Endothelial cell of umbilical vein (primary cell): ENCODE data around the gene RIC8B. TPM values are rescaled to one million over a fixed set of nuclear protein-coding genes. Genes with fewer than 3 reads are reported as not detected.

Experiments used
- BruUV-seq: library from RNA; stranded (reverse); fragments of 400-500 nt; replicated peaks from 2 replicates; lab custom pipeline; 2021; lab: Mats Ljungman, UMichigan
- CTCF ChIA-PET: fragments of 300-600, 350-600 bp; sonication (Branson Sonifier 250); formaldehyde crosslinking; loops from one replicate; lab custom pipeline; 2021; ENCODE audit warnings: antibody characterized with exemption, inconsistent platforms; lab: Charles Lee
- POLR2A ChIA-PET: fragments of 300-600, 350-600 bp; sonication (Branson Sonifier 250); formaldehyde crosslinking; loops from one replicate; lab custom pipeline; 2021; ENCODE audit warnings: antibody characterized with exemption, inconsistent platforms; lab: Charles Lee
- DNase-seq: peaks from one replicate; pipeline ENCODE4 v3.0.0-alpha.2; 2011; ENCODE audit warnings: low read depth, low spot score
- FAIRE-seq: peaks from 2 replicates; lab custom pipeline; 2011; peaks lifted over from hg19 to GRCh38; lab: Jason Lieb, UNC
- H2AFZ ChIP-seq: 2 replicates; pipeline ENCODE4 v1.6.0; 2012; ENCODE audit warnings: low read depth, low read length, control low read depth, inconsistent platforms
- H3K27ac ChIP-seq: 2 replicates; pipeline ENCODE4 v1.5.1; 2011; ENCODE audit warnings: low read depth, mild to moderate bottlenecking, control low read depth, low read length, moderate library complexity; ENCODE audit not compliant: insufficient read depth
- H3K27me3 ChIP-seq, 2 experiments: 2 replicates each; pipeline versions ENCODE4 v1.6.0 to v1.6.1; 2011; ENCODE audit warnings: low read length in 2 of 2, mixed read lengths in 1 of 2; ENCODE audit not compliant: control insufficient read depth in 2 of 2, insufficient read depth in 2 of 2
- H3K36me3 ChIP-seq, 2 experiments: 2 replicates in 1 of 2; 3 replicates in 1 of 2; pipeline ENCODE4 v1.5.1; 2011; ENCODE audit warnings: low read length in 2 of 2, mild to moderate bottlenecking in 1 of 2, moderate library complexity in 1 of 2; ENCODE audit not compliant: control insufficient read depth in 2 of 2, insufficient read depth in 2 of 2; ENCODE audit errors: extremely low read depth in 1 of 2
- H3K4me1 ChIP-seq: 3 replicates; pipeline ENCODE4 v1.5.1; 2011; ENCODE audit warnings: mild to moderate bottlenecking, low read length; ENCODE audit not compliant: control insufficient read depth, insufficient read depth; ENCODE audit errors: extremely low read depth
- H3K4me2 ChIP-seq: 2 replicates; pipeline ENCODE4 v1.6.1; 2011; ENCODE audit warnings: low read length, control low read depth, mixed read lengths; ENCODE audit not compliant: insufficient read depth
- H3K4me3 ChIP-seq, 3 experiments: fragments of 200-600 bp in 1 of 3; sonication (generic), shearing (Covaris generic) in 1 of 3; replicated peaks in 1 of 3; 2 replicates each; pipeline ENCODE4 v1.5.1; 2011 to 2016; ENCODE audit warnings: control low read depth in 3 of 3, low read length in 3 of 3, mild to moderate bottlenecking in 2 of 3, inconsistent platforms in 1 of 3, low read depth in 1 of 3, moderate library complexity in 1 of 3; ENCODE audit not compliant: insufficient read depth in 1 of 3
- H3K79me2 ChIP-seq: 2 replicates; pipeline ENCODE4 v1.6.0; 2012; ENCODE audit warnings: low read length, inconsistent platforms; ENCODE audit not compliant: control insufficient read depth, insufficient read depth
- H3K9ac ChIP-seq: replicated peaks from 2 replicates; pipeline ENCODE3; 2011; ENCODE audit warnings: low read length, control low read depth; ENCODE audit not compliant: insufficient read depth; ENCODE audit errors: extremely low read depth
- H3K9me1 ChIP-seq: replicated peaks from 3 replicates; pipeline ENCODE4 v1.6.0; 2011; ENCODE audit warnings: mild to moderate bottlenecking, low read length; ENCODE audit not compliant: control insufficient read depth, insufficient read depth; ENCODE audit errors: extremely low read depth
- H3K9me3 ChIP-seq: replicated peaks from 2 replicates; pipeline ENCODE4 v1.5.1; 2012; ENCODE audit warnings: low read length, inconsistent platforms; ENCODE audit not compliant: control insufficient read depth, insufficient read depth
- H4K20me1 ChIP-seq: replicated peaks from 2 replicates; pipeline ENCODE3; 2011; ENCODE audit warnings: mild to moderate bottlenecking, low read length; ENCODE audit not compliant: control insufficient read depth, insufficient read depth; ENCODE audit errors: extremely low read depth
- EZH2 ChIP-seq: IDR thresholded peaks from 2 replicates; pipeline ENCODE4 v1.6.1; 2012; ENCODE audit warnings: borderline replicate concordance, low read depth, mild to moderate bottlenecking, moderate library complexity, low read length, inconsistent platforms; ENCODE audit not compliant: severe bottlenecking
- FOS ChIP-seq: IDR thresholded peaks from 2 replicates; pipeline ENCODE4 v1.6.1; 2011; ENCODE audit warnings: mild to moderate bottlenecking, low read length, moderate library complexity, borderline replicate concordance; ENCODE audit not compliant: insufficient read depth
- GATA2 ChIP-seq: IDR thresholded peaks from 2 replicates; pipeline ENCODE4 v1.7.0; 2011; ENCODE audit warnings: low read depth, mild to moderate bottlenecking, moderate library complexity, mixed read lengths, low read length; ENCODE audit not compliant: insufficient read length, insufficient read depth
- JUN ChIP-seq: IDR thresholded peaks from 2 replicates; pipeline ENCODE4 v1.6.1; 2011; ENCODE audit warnings: borderline replicate concordance, low read depth; ENCODE audit not compliant: insufficient read length, insufficient read depth
- MYC ChIP-seq: IDR thresholded peaks from one replicate; pipeline ENCODE4 v1.6.1; 2011; ENCODE audit warnings: mild to moderate bottlenecking, low read depth, low read length
- POLR2A ChIP-seq: IDR thresholded peaks from 2 replicates; pipeline ENCODE4 v1.6.1; 2012; ENCODE audit warnings: low read depth, mild to moderate bottlenecking, control low read depth, low read length
- POLR2AphosphoS5 ChIP-seq: IDR thresholded peaks from 2 replicates; pipeline ENCODE4 v1.6.1; 2012; ENCODE audit warnings: low read depth, mild to moderate bottlenecking, control low read depth, low read length, moderate library complexity; ENCODE audit not compliant: insufficient read depth
- dilution Hi-C: fragments of 300-500 bp; cut with MboI; formaldehyde crosslinking; loops from one replicate; pipeline ENCODE4 v1.15.0; 2019; ENCODE audit warnings: low sequenced_read_pairs; ENCODE audit not compliant: extremely low pct_ligation_motif_present
- intact Hi-C: fragments of 100-400 bp; cut with micrococcal nuclease; formaldehyde crosslinking; loops from one replicate; pipeline ENCODE4 v1.10.0; 2022
- polyA plus RNA-seq, 4 experiments: library from polyadenylated mRNA; depleted of rRNA in 3 of 4; stranded (reverse) in 3 of 4; unstranded in 1 of 4; fragments of >200 nt; gene quantifications; 2 replicates each; pipeline versions ENCODE4 v1.2.1 to v1.2.3, GENCODE V29; 2011 to 2012; ENCODE audit warnings: missing spikeins in 1 of 4
- total RNA-seq: library from RNA; stranded (reverse); gene quantifications from 2 replicates; pipeline ENCODE4 v1.2.3, GENCODE V29; 2021
- TF ChIP-seq, protein P1 (sequence below), 2 donors: IDR thresholded peaks; 1 replicate in 1 of 2; 2 replicates in 1 of 2; pipeline ENCODE4 v1.5.1; 2011; ENCODE audit warnings: low read length in 2 of 2, mild to moderate bottlenecking in 2 of 2, moderate library complexity in 2 of 2, control low read depth in 1 of 2, inconsistent platforms in 1 of 2, low read depth in 1 of 2; ENCODE audit not compliant: insufficient read depth in 1 of 2; ENCODE audit errors: extremely low read depth in 1 of 2
- TF ChIP-seq, protein P2 (sequence below): IDR thresholded peaks from 2 replicates; pipeline ENCODE4 v1.6.1; 2011; ENCODE audit not compliant: insufficient read depth, insufficient read length

Gene RIC8B
- total and polyA plus RNA-seq, 2 donors (not counting 3 experiments of a cell fraction or from before 2014, with no cell fraction given), result 4.1 to 13.7 TPM

DNA sequence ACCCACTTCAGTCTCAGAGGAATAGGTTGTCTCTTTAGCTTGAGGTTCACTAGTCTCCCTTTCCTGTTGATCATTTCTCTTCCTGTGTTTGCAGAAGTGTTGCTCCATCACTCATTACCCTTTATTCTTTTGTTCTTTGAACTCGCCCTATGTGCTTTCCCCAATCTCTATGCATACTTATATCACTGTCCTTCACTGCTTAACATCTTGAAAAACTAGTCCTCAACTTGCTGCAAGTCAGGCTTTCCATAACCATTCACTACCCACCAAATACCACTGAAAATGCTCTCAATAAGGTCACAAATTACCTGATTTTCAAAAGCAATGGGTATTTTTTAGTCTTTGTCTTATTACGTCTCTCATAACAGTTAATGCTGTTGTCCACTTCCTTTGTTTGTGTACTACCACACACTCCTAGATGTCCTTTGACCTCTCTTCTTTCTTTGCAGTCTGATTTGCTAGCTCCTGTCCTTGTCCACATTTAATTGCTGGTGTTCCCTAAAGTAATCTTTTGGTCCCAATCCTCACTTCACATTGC is 80.8 kb downstream of the RIC8B start:
- Histone ChIP-seq H3K27me3 (no peaks in the 10 kb centered on the region), H2AFZ (no peak overlapping the region), H4K20me1 (no peaks in the 10 kb centered on the region), H3K4me1 (no peaks in the 10 kb centered on the region), H3K36me3 (no peaks in the 10 kb centered on the region), H3K27ac (no peak overlapping the region), H3K4me3 (no peak overlapping the region), H3K9ac (no peak overlapping the region), H3K9me3 (no peaks in the 10 kb centered on the region), H3K79me2 (no peaks in the 10 kb centered on the region), H3K9me1 (no peaks in the 10 kb centered on the region), H3K4me2 (no peak overlapping the region)
- POLR2A ChIA-PET, result no interaction called here
- no peak for DNase-seq
- no peak for FAIRE-seq
- no TSS peak for BruUV-seq
- CTCF ChIA-PET, result no interaction called here
- intact Hi-C loops (no loop called here), dilution Hi-C loops (no loop called here)
- no peak for TF ChIP-seq GATA2
- no peak for TF ChIP-seq EZH2
- no peak for TF ChIP-seq POLR2AphosphoS5

DNA sequence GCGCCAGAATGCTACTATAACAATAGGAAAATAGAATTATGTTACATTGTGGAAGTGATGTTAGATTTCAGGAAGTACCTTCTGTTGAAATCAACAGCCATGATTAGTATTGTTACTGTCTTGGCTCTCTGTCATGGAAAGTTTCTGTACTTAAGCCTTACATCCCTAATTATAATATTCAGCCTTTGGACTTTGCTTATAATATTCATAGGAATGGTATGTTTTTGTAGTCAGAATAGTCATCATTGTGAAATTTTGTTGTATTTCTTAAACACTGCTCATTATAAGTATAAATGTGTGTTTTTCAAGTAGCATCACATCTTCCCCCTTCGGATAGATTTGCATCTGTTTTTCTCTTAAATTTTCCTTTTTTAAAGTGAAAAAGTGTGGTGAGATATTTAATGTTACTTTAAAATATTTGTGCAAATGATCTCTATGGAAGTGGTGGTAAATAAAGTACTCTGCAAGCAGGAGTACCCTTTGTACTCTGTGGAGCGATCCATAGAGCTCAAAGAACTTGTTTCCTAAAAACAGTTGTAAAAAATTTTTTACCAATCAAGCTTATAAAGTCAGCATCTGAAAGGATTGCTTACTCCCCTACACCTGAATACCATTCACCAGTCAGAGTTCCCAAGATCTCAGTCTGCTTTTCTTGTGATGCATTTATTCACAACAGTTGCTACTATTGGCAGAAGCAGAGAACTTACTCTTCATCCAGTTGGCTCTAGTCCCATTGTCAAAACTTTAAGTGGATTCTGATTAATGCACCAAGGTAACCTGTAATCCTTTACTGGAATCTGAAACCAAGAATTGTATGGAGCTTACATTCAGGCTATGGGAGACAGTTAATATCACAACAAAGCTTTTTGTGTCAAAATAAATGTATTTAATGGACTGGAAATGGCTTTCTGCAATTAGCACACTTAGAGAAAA is 87.8 kb downstream of the RIC8B start:
- H3K79me2 ChIP-seq, result no peaks in the 10 kb centered on the region
- H3K4me1 ChIP-seq, result no peaks in the 10 kb centered on the region
- DNase-seq (peak; percentile 9), FAIRE-seq (no peak)
- H3K4me2 ChIP-seq, result no peak overlapping the region
- H3K9me3 ChIP-seq, result no peaks in the 10 kb centered on the region
- BruUV-seq, result no TSS peak
- H3K27ac ChIP-seq, result no peak overlapping the region
- H3K9me1 ChIP-seq, result no peaks in the 10 kb centered on the region
- H4K20me1 ChIP-seq, result no peaks in the 10 kb centered on the region
- H3K27me3 ChIP-seq, result no peaks in the 10 kb centered on the region
- H2AFZ ChIP-seq, result no peak overlapping the region
- H3K9ac ChIP-seq, result no peak overlapping the region
- H3K36me3 ChIP-seq, result peaks cover 0 to 3% of the 10 kb centered on the region in 2 experiments
- ChIA-PET POLR2A (interaction anchor here (0.6 kb wide), 1 partner anchor 41 kb away, joined by 6 read pairs; no protein-coding TSS in a partner anchor), CTCF (no interaction called here)
- H3K4me3 ChIP-seq, result no peak overlapping the region
- TF ChIP-seq POLR2AphosphoS5, result no peak
- TF ChIP-seq EZH2, result no peak
- TF ChIP-seq JUN, result no peak
- no peak for TF ChIP-seq POLR2A
- TF ChIP-seq, protein P1, sequence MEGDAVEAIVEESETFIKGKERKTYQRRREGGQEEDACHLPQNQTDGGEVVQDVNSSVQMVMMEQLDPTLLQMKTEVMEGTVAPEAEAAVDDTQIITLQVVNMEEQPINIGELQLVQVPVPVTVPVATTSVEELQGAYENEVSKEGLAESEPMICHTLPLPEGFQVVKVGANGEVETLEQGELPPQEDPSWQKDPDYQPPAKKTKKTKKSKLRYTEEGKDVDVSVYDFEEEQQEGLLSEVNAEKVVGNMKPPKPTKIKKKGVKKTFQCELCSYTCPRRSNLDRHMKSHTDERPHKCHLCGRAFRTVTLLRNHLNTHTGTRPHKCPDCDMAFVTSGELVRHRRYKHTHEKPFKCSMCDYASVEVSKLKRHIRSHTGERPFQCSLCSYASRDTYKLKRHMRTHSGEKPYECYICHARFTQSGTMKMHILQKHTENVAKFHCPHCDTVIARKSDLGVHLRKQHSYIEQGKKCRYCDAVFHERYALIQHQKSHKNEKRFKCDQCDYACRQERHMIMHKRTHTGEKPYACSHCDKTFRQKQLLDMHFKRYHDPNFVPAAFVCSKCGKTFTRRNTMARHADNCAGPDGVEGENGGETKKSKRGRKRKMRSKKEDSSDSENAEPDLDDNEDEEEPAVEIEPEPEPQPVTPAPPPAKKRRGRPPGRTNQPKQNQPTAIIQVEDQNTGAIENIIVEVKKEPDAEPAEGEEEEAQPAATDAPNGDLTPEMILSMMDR (IDR thresholded peaks at IDR 0.05; ENCODE audit: extremely low read depth in 1 of 2, insufficient read depth in 1 of 2, low read depth in 1 of 2, low read length in 2 of 2), result no peak
- no peak for TF ChIP-seq FOS
- no peak for TF ChIP-seq GATA2
- TF ChIP-seq, protein P2, sequence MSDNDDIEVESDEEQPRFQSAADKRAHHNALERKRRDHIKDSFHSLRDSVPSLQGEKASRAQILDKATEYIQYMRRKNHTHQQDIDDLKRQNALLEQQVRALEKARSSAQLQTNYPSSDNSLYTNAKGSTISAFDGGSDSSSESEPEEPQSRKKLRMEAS, result no peak
- TF ChIP-seq MYC, result no peak
- dilution Hi-C loops (no loop called here), intact Hi-C loops (no loop called here)
